ENCODE results near the gene PGC.

PGC gene

DNA sequence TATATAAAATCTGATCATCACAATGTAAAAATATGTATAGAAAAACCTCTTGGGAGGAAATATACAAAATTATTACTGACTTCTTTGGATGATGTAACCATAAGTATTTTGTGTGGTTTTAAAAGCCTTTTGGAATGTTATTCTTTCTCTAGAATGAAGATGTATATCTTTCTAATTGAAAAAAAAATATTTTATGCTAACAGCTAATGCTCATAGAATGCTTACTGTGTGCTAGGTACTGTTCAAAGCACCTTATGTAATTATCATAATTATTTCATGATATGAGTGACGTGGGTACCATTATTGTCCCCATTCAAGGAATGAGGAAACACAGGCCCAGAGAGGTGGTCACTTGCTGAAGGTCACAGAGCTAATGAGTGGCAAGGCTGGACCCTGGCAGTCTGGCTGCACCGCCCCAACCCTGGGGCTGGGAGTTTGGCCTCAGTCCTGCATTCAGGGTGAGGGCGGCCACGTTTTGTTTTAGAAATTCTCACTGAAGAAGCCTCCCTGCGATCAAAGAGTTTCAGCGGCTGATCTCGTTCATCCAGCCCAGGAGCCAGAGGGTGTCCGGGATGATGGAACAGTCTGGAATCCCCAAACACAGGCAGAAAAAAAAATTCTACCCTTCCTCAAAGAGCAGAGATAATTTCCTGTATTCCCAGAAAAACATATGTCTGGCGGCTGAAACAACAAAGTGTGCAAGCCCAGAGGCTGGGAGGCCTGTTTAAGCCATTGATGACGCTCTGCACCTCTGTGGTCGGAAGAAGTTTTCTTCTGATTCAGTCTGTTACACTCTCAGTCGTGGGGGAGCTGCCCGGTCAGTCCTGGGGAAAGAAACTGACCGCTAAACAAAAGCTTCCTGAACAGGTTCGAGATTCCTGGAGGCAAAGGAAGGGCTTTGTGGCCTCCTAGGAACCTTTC, 49.1 kb downstream of the PGC start:
- DNase-seq (ENCODE audit: low spot score), result peak; percentile 69

GRCh38 chr6:41696788-41697187, 50.4 kb downstream of the PGC start:
- no peak for DNase-seq (ENCODE audit: low spot score)

- DNase-seq (ENCODE audit: low spot score), result no peak
Measured at GRCh38 chr6:41695825-41696224, 51.4 kb downstream of the PGC start.

- DNase-seq (ENCODE audit: low spot score), result no peak
Measured at GRCh38 chr6:41694815-41695526, 52.2 kb downstream of the PGC start.

DNA sequence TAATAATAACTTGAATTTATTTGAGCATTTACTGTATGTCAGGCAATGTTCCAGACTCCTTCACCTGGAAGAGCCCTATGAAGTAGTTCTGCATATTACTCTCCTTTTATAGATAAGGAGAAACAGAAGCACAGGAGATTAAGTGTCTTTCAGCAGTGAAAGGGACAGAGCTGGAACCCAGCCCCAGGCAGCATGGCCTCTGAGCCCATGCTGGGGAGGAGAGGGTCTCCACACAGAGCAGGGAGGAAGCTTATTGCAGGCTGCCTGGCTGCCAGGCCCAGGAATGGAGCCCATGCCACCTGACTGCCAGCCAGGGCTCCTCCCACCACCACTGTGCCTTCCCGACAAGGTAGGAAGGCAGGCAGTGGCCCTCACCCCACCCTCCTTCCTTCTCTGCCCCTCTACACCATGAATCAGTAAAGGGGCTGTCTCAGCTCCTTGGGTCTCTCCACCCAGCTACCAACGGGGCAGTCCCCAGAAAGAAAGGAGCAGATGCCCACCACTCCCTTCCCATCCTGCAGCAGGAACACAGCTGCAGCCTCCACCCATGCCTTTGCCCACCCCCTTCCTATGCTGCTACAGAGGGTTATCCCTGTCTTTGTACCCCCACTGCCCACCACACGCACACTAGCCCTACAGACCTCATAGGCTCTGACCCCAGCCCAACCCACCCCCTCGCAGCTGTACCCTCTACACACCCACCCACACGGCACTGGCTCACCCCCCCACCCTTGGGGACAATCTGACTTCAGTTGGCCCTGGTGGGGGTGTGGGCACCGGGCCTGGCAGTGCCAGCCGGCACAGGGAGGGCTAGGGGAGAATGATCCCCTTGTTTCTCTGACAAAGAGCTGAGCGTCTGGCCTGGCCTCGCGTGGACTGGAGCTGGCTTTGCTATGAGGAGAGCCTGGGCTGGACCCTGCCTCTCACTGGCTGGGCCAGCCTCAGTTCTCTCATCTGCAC, 53.6 kb downstream of the PGC start:
- DNase-seq (ENCODE audit: low spot score), result no peak

DNA sequence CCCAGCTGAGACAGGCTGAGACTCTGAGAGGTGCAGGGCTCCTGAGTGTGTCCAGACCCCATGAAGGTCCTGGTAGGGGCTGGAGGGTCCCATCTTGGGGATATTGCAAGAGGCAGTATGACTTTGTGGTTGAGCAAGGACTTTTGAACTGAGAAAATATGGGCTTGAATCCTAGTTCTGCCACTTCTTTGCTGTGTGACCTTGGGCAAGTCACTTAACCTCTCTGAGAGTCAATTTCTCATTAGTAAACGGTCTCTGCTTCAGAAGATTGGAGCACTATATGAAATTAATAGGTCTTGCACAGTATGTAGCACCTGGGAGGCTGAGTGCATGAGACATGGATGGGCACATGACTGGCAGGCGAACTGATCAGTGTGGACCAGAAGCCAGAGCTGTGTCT, 54.5 kb downstream of the PGC start:
- no peak for DNase-seq (ENCODE audit: low spot score)

DNA sequence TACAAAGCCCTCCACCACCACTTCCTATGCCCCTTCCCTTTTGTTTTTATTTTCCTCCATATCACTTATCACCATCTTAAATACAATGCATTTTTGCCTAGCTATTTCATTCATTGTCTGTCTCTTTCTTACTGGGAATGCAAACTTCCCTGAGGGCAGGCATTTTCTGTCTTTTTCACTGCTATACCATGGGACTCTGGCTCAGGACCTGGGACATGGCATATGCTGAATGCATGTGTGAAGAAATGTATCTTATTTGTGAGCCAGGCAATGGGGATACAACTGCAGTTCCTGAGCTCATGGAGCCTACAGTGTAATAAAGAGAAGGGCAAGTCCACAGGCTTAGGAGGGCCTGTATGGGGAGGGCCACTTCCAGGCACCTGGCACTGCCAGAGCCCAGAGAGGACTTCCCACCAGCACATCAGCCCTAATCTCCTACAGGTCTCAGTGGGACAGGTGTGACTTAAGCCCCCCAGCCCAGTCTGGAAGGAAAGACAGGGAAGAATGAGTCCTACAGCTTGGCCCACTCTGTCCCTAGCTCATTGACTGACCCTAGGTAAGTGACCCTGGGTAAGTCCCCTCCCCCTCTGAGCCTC, 55.0 kb downstream of the PGC start:
- DNase-seq (ENCODE audit: low spot score), result no peak

- DNase-seq (ENCODE audit: low spot score), result no peak
Measured at GRCh38 chr6:41691426-41692079, 55.6 kb downstream of the PGC start.

DNA sequence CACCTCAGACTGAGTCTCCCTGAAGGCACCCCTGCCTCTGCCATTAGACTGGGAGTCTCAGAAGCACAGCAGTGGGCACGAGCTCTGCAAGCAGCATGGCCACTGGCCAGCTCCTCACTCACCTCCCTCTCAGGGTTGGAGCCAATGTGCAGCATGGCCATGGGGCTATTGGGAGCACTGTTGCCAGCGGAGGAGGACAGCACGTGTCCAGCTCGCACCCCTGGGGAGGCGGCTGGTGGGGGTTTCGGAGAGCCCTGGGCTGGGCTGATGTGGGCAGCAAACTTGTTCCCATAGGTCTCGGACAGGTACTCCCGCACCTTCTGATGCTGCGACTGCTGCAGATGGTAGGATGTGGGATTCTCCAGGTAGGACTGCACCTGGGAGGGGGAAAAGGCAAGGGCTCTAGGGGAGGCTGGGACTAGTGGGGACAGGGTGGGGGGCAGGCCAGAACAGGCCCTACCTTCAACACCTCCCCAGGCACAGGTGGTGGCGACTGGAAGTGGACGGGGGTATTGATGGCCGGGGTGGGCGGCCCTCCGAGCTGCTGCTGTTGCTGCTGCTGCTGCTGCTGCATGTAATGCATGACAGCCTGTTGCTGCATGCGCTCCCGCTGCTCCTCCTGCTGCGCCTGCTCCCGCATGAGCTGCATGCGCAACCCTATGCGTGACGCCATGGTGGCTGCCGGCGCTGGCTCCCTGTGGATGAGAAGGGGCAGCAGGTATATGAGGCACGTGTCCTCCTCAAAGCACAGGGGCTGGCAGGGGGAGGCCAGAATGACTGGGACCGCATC, 56.5 kb downstream of the PGC start:
- DNase-seq (ENCODE audit: low spot score), result no peak

DNA sequence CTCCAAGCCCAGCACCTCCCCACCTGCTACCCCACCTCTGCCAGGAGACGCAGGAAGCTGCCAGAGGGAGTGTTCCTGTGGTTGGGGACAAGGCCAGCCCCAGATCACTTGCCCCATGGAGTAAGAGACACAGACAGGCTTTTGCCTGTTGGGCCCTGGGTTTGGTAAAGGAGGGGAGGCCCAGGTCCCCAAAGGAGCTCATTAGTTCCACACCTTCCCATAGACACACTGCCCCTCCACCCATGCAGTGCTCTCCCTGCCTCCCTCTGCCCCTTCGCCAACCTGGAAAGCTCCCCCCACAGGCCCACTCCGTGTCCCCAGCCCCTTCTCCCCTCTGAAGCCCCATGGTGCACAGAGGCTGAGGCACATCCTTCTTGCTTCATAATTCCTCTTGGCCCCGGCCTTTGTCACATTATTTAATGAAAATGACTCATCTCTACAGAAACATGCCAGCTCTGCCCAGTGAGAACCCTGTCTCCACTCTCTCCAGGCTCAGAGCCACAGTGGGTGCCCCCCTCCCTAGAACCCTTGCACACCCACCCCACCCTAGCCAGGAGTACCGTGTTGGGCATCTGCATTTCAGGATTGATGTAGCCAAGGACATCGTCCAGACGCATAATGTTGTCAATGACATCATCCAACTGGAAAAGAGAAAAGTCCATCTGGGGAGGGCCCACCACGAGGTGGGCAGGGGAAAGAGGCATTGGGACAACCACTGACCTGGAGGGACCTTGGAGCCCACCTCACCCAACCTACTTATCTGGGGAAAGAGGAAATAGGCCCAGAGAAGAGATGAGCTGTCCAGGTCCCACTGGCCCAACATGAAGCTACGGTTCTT, 57.8 kb downstream of the PGC start:
- DNase-seq (ENCODE audit: low spot score), result peak; percentile 62

DNA sequence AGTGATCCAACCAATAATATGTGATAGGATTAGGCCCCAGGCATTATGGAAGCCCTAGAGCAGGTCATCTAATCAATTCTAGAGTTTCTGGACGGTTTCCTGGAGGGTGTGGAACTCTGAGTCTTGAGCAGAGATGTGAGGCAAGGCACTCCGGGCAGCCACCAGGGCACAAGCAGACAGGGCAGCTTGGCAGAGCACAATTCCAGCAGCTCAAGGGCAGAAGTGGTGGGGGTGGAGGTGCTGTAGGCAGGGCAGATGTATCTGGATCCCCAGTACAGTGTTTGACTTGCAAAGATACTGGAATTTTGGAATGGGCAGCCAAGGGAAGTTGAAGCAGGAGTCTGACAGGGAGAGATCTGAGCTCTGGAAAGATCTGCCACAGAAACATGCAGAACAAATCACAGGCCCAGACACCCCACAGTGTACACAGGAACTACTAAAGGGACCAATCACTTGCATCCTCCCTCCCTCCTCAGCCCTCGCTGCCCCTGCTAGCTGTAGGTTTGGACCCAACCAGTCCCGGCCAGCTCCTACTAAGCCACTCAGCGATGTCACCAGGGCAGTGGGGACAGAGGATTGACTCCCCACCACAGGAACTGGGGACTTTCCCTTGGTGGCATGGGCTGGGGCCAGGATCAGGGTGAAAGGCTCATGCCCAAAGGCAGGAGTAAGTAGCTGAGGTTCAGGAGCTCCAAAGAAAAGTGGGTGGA, 58.8 kb downstream of the PGC start:
- DNase-seq (ENCODE audit: low spot score), result no peak

DNA sequence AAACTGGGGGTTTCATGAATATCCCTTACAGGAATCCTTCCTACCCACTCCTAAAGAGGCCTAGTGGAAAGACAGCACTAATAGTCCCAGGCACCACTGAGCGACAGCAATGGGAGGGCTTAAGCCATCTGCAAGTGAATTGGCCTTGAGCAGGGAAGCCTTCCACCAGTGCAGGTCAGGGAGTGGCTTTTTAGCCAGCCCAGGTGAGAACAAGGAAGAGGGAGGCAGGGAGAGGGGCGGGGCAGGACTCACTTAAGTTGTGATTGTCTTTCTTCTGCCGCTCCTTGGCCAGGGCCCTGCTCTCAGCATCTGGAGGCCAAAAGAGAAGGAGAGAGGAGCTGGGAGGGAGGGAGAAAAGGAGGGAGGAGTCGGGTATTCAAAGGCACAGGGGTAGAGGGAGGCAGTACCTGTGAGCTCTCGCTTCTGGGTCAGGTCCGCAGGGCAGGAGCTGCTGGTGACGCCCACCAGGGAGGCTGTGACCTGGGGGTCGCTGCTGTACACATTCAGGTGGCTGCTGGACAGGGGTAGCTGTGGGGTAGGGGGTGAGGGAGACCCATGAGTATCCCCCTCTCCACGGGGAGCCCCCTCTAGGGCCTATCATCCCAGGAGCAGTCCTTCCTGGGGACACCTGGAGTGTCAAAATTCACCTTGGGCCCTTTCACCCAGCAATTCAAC, 59.6 kb downstream of the PGC start:
- no peak for DNase-seq (ENCODE audit: low spot score)

Measured in AG08395 (cell line).